Measurements from ENCODE around the gene MRPS22. TPM values are rescaled to one million over a fixed set of nuclear protein-coding genes. Genes with fewer than 3 reads are reported as not detected.

Gene MRPS22
- total and polyA plus RNA-seq, 2 of the 13 experiments (the other 11 are each of a cell fraction or from before 2014, with no cell fraction given) = 52.7 to 113 TPM

GRCh38 chr3:139388077-139388476 is 44.3 kb downstream of the MRPS22 start:
- WGBS (ENCODE audit: low lambda C conversion rate) = 47% methylated on average over 10 of the region's 10 CpGs
- Histone ChIP-seq H3K27me3 (ENCODE audit: control insufficient read depth in 1 of 2, insufficient read depth in 2 of 2, low read length in 2 of 2) (no peaks in the 10 kb centered on the region; a peak in 1 of 5 replicates), H3K36me3 (replicated peaks in 1 of 2; ENCODE audit: control insufficient read depth in 1 of 2, insufficient read depth in 2 of 2, low read length in 2 of 2) (peaks cover 0 to 10% of the 10 kb centered on the region in 2 experiments; a peak in 1 of 5 replicates), H3K9ac (ENCODE audit: insufficient read depth, low read depth, low read length) (peak overlapping the region; percentile 99), H3K4me1 (ENCODE audit: insufficient read depth, low read length) (peaks cover 45% of the 10 kb centered on the region), H4K20me1 (ENCODE audit: insufficient read depth, low read length) (peaks cover 36% of the 10 kb centered on the region), H3K4me2 (ENCODE audit: low read depth, low read length) (peak overlapping the region; percentile 86), H2AFZ (ENCODE audit: low read length) (no peak overlapping the region), H3K27ac (ENCODE audit: extremely low read length, insufficient read depth, low read length) (peak overlapping the region; percentile 18), H3K79me2 (ENCODE audit: insufficient read depth, low read length) (peaks cover 68% of the 10 kb centered on the region), H3K9me3 (ENCODE audit: low read length) (no peaks in the 10 kb centered on the region), H3K4me3 (replicated peaks in 1 of 3; ENCODE audit: insufficient read depth in 1 of 3, low read depth in 2 of 3, low read length in 3 of 3) (peak overlapping the region; percentile 87 to 97 (median 91))
- peak in 1 of 2 experiments; percentile 20; a peak in 1 of 4 replicates for TF ChIP-seq POLR2A (IDR thresholded peaks at IDR 0.05; ENCODE audit: insufficient read depth in 1 of 2, low read depth in 2 of 2, low read length in 2 of 2)
- TF ChIP-seq ZNF850 (CRISPR knock-in tag; conservative IDR thresholded peaks at IDR 0.05) = no peak
- CTCF ChIA-PET (ENCODE audit: low intra/inter-chr PET ratio, low total read pairs) = no interaction called here
- in situ Hi-C loops (cut with HindIII; ENCODE audit: extremely low pct_ligation_motif_present, low pct_unique_long_range_greater_than_20kb) (no loop called here), intact Hi-C loops (cut with micrococcal nuclease; ENCODE audit: unreplicated experiment) (no loop called here)
- ATAC-seq (no peak), FAIRE-seq (no peak), DNase-seq (ENCODE audit: low spot score) (no peak)
- no TSS peak for BruUV-seq (replicated peaks)
- POLR2A ChIA-PET = interaction anchor here (0.6 kb wide), 1 partner anchor 43 kb away, joined by 3 read pairs; no protein-coding TSS in a partner anchor

GRCh38 chr3:139388821-139389551 is 45.2 kb downstream of the MRPS22 start:
- TSS peak; percentile 82 for BruUV-seq (replicated peaks)
- H3K27ac ChIP-seq (ENCODE audit: extremely low read length, insufficient read depth, low read length) = peak overlapping the region; percentile 98
- peak overlapping the region; percentile 87 to 97 (median 91) for H3K4me3 ChIP-seq (replicated peaks in 1 of 3; ENCODE audit: insufficient read depth in 1 of 3, low read depth in 2 of 3, low read length in 3 of 3)
- no peak for DNase-seq (ENCODE audit: low spot score)
- H4K20me1 ChIP-seq (ENCODE audit: insufficient read depth, low read length) = peaks cover 33% of the 10 kb centered on the region
- CTCF ChIA-PET (ENCODE audit: low intra/inter-chr PET ratio, low total read pairs) = no interaction called here
- peaks cover 44% of the 10 kb centered on the region for H3K4me1 ChIP-seq (ENCODE audit: insufficient read depth, low read length)
- H3K4me2 ChIP-seq (ENCODE audit: low read depth, low read length) = peak overlapping the region; percentile 86
- in situ Hi-C loops (cut with HindIII; ENCODE audit: extremely low pct_ligation_motif_present, low pct_unique_long_range_greater_than_20kb) (no loop called here), intact Hi-C loops (cut with micrococcal nuclease; ENCODE audit: unreplicated experiment) (no loop called here)
- H3K9ac ChIP-seq (ENCODE audit: insufficient read depth, low read depth, low read length) = peak overlapping the region; percentile 99
- no peaks in the 10 kb centered on the region for H3K9me3 ChIP-seq (ENCODE audit: low read length)
- under 1% methylated on average over 21 of the region's 25 CpGs for WGBS (ENCODE audit: low lambda C conversion rate)
- ATAC-seq = no peak
- no peak for FAIRE-seq
- POLR2A ChIA-PET = interaction anchor here (0.9 to 1.6 kb wide), 9 partner anchors 9 to 1553 kb away, joined by 3 to 16 read pairs (median 4); no protein-coding TSS in a partner anchor
- H3K27me3 ChIP-seq (ENCODE audit: control insufficient read depth in 1 of 2, insufficient read depth in 2 of 2, low read length in 2 of 2) = no peaks in the 10 kb centered on the region; a peak in 1 of 5 replicates
- H3K79me2 ChIP-seq (ENCODE audit: insufficient read depth, low read length) = peaks cover 59% of the 10 kb centered on the region
- H3K36me3 ChIP-seq (replicated peaks in 1 of 2; ENCODE audit: control insufficient read depth in 1 of 2, insufficient read depth in 2 of 2, low read length in 2 of 2) = peaks cover 0 to 7% of the 10 kb centered on the region in 2 experiments; a peak in 1 of 5 replicates
- no peak overlapping the region for H2AFZ ChIP-seq (ENCODE audit: low read length)
- TF ChIP-seq NFE2L2 (IDR thresholded peaks at IDR 0.05; ENCODE audit: low read length) = no peak
- no peak for TF ChIP-seq SIN3A (IDR thresholded peaks at IDR 0.05; ENCODE audit: borderline replicate concordance, low read depth, low read length)
- 0 out of 2 replicates have a peak, but pooled peaks have one; percentile 39 for TF ChIP-seq ZNF251 (CRISPR knock-in tag; IDR thresholded peaks at IDR 0.05)
- TF ChIP-seq AKNA (CRISPR knock-in tag; IDR thresholded peaks at IDR 0.05; ENCODE audit: borderline replicate concordance) = no peak
- no peak for TF ChIP-seq SAFB2 (CRISPR knock-in tag; IDR thresholded peaks at IDR 0.05; ENCODE audit: borderline replicate concordance, low read depth)
- TF ChIP-seq ZNF546 (CRISPR knock-in tag; conservative IDR thresholded peaks at IDR 0.05) = no peak; the same call in 1 of the 2 replicates
- no peak for TF ChIP-seq REPIN1 (CRISPR knock-in tag; IDR thresholded peaks at IDR 0.05; ENCODE audit: borderline replicate concordance, low read depth)
- no peak for TF ChIP-seq TP53 (CRISPR knock-in tag; conservative IDR thresholded peaks at IDR 0.05)
- TF ChIP-seq ARNT2 (CRISPR knock-in tag; IDR thresholded peaks at IDR 0.05; ENCODE audit: low read depth) = no peak

Data from HepG2 (cell line).